Loucy (cell line): ENCODE measurements around the gene SUPT6H.

Experiments
- CTCF ChIP-seq: fragments of 200-600 bp; sonication (generic); conservative IDR thresholded peaks from 2 replicates; pipeline ENCODE4 v1.5.1; 2014; ENCODE audit warnings: mild to moderate bottlenecking, antibody characterized with exemption, low read length
- EZH2phosphoT487 ChIP-seq: fragments of 200-600 bp; IDR thresholded peaks from 2 replicates; pipeline ENCODE4 v1.6.1; 2018; ENCODE audit warnings: antibody characterized with exemption, mild to moderate bottlenecking, moderate library complexity, borderline replicate concordance

- no peak for TF ChIP-seq CTCF
- TF ChIP-seq EZH2phosphoT487, result no peak
These were observed 73.3 kb downstream of the SUPT6H start for GRCh38 chr17:28735242-28735722.
